AG08396 (cell line): ENCODE data around the gene MTSS2.
A peak's percentile ranks its signal among the peaks of the same experiment; 100 is the strongest.
"Not testable (repeated sequence)": the region's sequence is repeated elsewhere in the genome, so short reads cannot be mapped to it uniquely, and the experiment has no call there.

Experiments
- DNase-seq: peaks from one replicate; pipeline ENCODE4 v3.0.0; 2012; ENCODE audit warnings: low spot score, mixed read lengths

The MTSS2 gene

GRCh38 chr16:70674221-70675014, 11.4 kb downstream of the MTSS2 start:
- no peak for DNase-seq

GRCh38 chr16:70670938-70671337, 14.9 kb downstream of the MTSS2 start:
- DNase-seq: not testable (repeated sequence)

- DNase-seq: no peak
Measured at GRCh38 chr16:70670175-70670574, 15.7 kb downstream of the MTSS2 start.

GRCh38 chr16:70665806-70666735, 19.8 kb downstream of the MTSS2 start:
- no peak for DNase-seq

- no peak for DNase-seq
Measured at GRCh38 chr16:70665113-70665694, 20.6 kb downstream of the MTSS2 start.

GRCh38 chr16:70664325-70665112, 21.3 kb downstream of the MTSS2 start:
- no peak for DNase-seq

- DNase-seq: no peak
Measured at GRCh38 chr16:70663524-70664324, 22.1 kb downstream of the MTSS2 start.

- no peak for DNase-seq
Measured at GRCh38 chr16:70662991-70663523, 22.8 kb downstream of the MTSS2 start.

GRCh38 chr16:70661918-70662641, 23.8 kb downstream of the MTSS2 start:
- DNase-seq: no peak

- DNase-seq: no peak
Measured at GRCh38 chr16:70661534-70661917, 24.3 kb downstream of the MTSS2 start.

- no peak for DNase-seq
Measured at GRCh38 chr16:70660672-70661350, 25.0 kb downstream of the MTSS2 start.

GRCh38 chr16:70659953-70660671, 25.7 kb downstream of the MTSS2 start:
- no peak for DNase-seq

GRCh38 chr16:70659546-70659945, 26.3 kb downstream of the MTSS2 start:
- DNase-seq: peak; percentile 15

GRCh38 chr16:70658921-70659320, 26.9 kb downstream of the MTSS2 start:
- DNase-seq: no peak

GRCh38 chr16:70657956-70658355, 27.9 kb downstream of the MTSS2 start:
- no peak for DNase-seq

- no peak for DNase-seq
Measured at GRCh38 chr16:70656712-70657263, 29.1 kb downstream of the MTSS2 start.

GRCh38 chr16:70656065-70656711, 29.7 kb downstream of the MTSS2 start:
- no peak for DNase-seq
